NCI-H2081 treated with DMSO at 0.1 percent for 48 hours (cell line): ENCODE data around the gene IL9.
A peak's percentile ranks its signal among the peaks of the same experiment; 100 is the strongest.

Experiments
- DNase-seq: peaks from one replicate; lab custom pipeline; 2025; lab: John Stamatoyannopoulos, UW

IL9 gene

DNA sequence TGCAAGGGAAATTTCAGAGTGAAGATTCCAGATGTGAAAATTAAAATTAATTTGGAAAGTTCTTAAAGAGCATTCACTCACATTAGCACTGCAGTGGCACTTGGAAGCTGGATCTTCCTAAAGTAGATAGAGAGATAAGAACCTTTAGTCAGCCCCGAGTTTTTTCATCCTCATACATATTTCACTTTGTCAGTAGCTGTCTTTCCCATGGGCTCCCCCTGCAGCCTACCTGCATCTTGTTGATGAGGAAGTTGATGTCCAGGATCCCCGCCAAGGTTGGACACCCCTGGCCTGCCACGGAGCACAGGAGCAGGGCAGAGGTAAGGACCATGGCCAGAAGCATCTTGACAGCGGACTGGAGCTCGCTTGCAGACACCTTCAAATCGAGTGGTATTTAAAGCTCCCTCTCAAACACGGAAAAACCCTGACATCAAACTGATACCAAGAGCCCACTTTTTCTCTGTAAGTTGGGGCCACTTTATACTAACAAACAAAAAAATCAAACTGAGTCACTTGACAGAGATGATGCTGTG lies at the start of gene IL9:
TSS of gene IL9 (minus strand) at position 368 of the 533 bp plus-strand sequence. CDS start at position 343, 25 bp downstream.
- DNase-seq = no peak

- peak; percentile 44 for DNase-seq
These were observed 49.4 kb upstream of the IL9 start for GRCh38 chr5:135944967-135945560.

- DNase-seq = no peak
These were observed 48.9 kb upstream of the IL9 start for GRCh38 chr5:135944564-135944963.

GRCh38 chr5:135942202-135942771 lies 46.6 kb upstream of the IL9 start:
- no peak for DNase-seq

- DNase-seq = no peak
These were observed 46.1 kb upstream of the IL9 start for GRCh38 chr5:135941711-135942110.

GRCh38 chr5:135937245-135937911 lies 41.7 kb upstream of the IL9 start:
- no peak for DNase-seq

DNA sequence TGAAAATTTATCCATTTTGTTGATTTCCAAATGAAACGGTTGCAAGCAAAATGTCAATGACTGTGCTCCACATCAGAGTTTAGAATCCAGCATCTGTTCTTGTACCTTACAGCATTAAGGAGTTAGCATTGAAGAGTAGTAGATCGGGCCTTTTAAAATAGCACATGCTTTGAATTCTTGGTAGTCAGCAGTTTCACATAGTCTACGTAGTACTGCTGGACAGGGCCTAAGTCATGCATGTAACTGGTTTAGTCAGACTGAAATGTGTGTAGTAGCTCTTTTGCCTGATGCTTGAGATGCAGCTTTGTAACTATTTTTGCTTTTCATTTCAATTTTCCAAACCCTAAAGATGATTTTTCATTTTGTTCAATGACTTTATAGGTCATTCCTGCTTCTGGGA lies 39.3 kb upstream of the IL9 start:
- no peak for DNase-seq

- no peak for DNase-seq
These were observed 35.3 kb upstream of the IL9 start for GRCh38 chr5:135930949-135931295.

- no peak for DNase-seq
These were observed 34.6 kb upstream of the IL9 start for GRCh38 chr5:135930029-135930948.

- no peak for DNase-seq
These were observed 25.7 kb upstream of the IL9 start for GRCh38 chr5:135921388-135921787.

GRCh38 chr5:135920199-135920598 lies 24.6 kb upstream of the IL9 start:
- no peak for DNase-seq

DNA sequence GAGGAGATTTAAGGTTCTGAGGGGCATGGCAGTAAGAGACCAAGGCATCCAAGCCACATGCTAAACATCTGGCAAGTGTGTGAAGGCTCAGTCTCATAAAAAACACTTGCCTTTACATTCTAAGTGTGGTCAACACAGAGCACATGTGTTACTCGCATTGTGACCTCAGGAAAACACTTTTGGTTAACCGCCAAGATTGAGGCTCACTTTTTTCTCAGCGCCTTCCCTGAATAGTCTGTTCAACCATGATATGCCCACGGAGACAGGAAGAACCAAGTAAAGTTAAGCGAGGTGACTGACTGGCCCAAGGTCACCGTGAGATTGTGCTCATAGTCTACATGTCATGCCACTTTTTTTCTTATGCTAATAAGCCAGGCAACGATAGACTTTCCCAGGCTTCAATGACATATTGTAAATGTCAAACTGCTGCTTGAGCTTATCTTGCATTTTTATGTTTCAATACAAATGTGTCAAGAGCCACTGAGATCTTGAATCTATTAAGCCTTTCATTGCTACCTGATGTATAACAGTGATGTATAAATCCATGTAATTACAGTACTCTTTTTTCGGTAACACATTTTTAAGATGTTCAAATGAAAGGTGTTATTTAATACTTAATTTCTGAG lies 21.1 kb upstream of the IL9 start:
- DNase-seq = no peak

DNA sequence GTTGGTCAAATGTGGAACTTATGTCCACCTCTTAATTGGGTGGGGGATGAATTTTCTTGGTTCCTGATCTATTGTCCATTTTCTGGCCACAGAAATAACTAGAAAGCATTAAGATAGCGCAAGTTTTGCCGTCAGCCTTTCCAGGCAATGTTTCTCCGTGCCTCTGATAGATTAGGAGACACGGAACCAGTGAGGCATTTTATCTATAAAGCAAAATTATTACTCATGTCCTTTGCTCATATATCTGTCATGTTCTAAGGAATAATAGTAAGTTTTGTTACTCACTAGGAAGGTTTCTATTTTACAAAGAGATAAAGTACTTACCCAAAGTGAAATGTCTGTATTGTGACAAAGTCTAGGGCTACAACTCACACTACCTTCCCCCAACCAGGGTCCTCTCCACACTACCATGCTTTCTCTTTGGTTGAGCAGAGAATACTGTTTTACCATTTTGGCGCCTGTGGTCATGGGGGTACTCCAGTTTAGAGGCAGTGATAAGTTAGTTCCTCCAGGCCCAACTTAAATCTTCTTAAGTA lies 19.9 kb upstream of the IL9 start:
- DNase-seq = no peak

DNA sequence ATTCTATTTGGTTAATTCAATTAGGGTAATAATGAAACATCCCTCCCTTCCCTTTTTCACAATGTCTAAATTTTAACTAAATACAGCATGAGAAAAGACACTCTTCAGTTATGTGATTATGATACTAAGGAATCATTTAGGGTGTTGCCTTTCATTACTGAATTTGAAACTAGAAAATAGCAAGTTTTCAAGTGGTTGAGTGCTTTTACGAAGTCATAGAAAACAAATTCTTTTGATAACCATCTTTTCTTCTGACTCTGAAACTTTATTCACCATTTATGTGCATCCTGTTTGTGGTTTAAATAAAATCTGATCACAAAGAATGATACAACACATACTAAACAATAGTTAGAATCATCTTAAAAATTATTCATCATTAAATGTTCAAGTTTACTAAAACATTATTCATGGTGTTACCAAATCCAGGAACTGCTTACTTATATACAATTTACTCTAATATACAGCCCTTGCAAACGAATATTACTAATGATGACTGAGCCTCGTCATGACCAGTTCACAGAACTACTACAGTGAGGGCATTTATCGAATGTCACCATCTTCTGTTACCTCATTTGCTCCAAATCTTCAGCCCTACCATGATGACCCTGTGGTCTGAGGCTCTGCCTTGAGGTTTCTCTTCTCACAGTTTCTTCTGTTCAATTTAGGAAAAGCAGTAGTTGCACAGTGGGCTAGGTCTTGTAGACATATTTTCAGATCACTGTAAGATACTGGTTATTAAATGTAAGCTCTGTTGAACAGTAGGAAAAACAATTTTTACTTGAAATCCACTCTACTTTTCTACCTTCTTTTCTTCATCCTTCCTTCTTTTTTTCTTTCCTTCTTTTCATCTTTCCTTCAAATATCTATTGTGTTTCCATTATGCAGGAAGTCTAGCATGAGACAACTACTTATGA lies 18.3 kb upstream of the IL9 start:
- DNase-seq = no peak

DNA sequence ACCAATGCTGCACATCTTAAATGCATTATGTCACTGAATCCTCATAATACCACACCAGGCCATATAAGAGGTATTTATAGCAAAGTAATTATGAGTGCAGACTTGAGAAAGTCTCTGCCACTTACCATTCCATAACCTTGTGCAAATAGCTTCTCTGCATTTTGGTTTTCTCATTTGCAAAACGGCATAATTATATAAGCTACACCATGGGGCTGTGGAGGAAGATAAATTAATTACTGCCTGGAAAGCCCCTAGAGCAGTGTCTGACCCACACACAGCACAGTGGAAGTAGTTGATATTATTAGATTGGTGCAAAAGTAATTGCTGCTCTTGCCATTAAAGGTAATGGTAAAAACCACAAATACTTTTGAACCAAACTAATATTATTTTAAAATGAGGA lies 9.5 kb upstream of the IL9 start:
- no peak for DNase-seq

- DNase-seq = no peak
These were observed 6.0 kb upstream of the IL9 start for GRCh38 chr5:135901633-135902032.

DNA sequence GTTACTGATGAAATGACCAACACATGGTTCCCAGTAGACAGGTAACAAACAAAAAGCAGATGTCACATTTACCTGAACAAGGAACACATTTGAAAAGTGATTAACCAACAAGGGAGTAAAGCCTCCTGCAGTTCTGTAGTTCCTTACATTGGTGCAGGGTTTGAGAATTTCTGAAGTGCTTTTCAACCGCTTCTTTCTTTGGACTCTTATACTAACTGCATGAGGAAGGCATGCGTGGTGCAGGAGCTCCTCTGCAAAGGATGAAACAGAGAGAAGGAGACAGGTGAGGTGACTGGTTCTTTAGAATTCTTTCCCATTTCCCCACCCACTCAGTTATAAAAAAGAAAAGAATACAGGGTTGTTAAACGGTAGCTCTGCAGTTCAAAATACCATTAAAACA lies 4.6 kb upstream of the IL9 start:
- no peak for DNase-seq

DNA sequence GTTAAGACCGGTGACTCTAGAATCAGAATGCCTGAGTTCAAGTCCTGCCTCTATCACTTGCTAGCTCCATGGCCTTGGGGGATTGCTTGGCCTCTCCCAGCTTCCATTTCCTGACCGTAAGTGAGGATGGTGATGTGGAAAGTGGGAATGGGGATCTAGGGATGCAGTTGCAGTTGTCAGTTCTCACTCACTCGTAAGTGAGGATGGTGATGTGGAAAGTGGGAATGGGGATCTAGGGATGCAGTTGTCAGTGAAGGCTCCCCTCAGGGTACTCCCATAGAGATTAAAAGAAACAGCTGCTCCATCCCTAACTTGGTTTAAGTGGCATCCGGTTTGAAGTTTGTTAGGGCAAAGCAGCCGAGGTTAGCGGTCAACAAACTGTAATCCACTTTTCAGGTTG lies 3.0 kb upstream of the IL9 start:
- no peak for DNase-seq

- DNase-seq = no peak
These were observed 852 bp downstream of the IL9 start for GRCh38 chr5:135894789-135895188.

- no peak for DNase-seq
These were observed 1.4 kb downstream of the IL9 start for GRCh38 chr5:135894276-135894675.

DNA sequence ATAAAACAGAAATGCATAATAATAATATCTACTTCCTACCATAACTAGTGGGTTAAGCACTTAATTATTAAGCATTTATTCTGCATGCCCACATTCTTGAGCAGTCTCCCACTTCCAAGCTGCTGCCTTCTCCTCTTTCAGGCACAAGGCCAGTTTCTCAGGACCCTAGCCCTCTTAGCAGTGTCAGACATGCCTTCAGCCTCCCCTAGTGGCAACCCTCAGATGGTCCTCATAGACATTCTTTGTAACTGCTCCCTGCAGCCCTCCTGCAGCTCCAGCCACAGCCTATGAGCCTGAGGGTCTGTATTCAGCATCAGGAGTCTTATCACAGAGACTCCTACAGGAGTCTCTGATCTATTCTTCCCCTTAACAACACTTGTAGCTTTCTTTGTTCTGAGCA lies 3.9 kb downstream of the IL9 start:
- no peak for DNase-seq
